Measurements from ENCODE around the gene DDHD1.

DNA sequence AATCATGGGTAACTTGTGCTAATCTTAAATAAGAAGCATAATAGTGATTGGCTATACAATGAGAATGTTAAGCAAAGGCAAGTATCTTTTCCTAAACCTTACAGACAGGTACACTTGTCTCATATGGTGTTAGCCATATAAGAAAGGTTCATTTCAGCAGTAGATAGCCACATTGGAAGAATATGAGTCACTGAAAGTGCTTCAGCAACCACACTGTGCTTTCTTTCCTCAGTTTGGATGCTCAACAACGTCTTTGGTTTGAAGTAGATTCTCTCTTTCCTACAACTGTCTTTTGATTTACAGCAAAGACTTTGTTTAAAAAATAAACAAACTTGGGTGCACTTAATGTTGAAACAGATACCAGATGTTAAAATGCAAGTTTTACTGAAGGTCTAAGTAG is 8.9 kb downstream of the DDHD1 start:
- TF ChIP-seq, protein P1, sequence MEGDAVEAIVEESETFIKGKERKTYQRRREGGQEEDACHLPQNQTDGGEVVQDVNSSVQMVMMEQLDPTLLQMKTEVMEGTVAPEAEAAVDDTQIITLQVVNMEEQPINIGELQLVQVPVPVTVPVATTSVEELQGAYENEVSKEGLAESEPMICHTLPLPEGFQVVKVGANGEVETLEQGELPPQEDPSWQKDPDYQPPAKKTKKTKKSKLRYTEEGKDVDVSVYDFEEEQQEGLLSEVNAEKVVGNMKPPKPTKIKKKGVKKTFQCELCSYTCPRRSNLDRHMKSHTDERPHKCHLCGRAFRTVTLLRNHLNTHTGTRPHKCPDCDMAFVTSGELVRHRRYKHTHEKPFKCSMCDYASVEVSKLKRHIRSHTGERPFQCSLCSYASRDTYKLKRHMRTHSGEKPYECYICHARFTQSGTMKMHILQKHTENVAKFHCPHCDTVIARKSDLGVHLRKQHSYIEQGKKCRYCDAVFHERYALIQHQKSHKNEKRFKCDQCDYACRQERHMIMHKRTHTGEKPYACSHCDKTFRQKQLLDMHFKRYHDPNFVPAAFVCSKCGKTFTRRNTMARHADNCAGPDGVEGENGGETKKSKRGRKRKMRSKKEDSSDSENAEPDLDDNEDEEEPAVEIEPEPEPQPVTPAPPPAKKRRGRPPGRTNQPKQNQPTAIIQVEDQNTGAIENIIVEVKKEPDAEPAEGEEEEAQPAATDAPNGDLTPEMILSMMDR (IDR thresholded peaks at IDR 0.05), result no peak
- no peak for TF ChIP-seq POLR2A (IDR thresholded peaks at IDR 0.05)

Measured in adrenal gland (tissue), 5 donors.